HEK293 (cell line): ENCODE measurements around the gene F8A2.
"Not testable (repeated sequence)": the region's sequence is repeated elsewhere in the genome, so short reads cannot be mapped to it uniquely, and the experiment has no call there.

Experiments used
- CTCF ChIA-PET: fragments of 350-600 bp; formaldehyde crosslinking; extraction: SDS; loops from one replicate; lab custom pipeline; 2021; ENCODE audit warnings: antibody characterized with exemption; lab: Yijun Ruan, JAX
- POLR2A ChIA-PET: fragments of 300-600 bp; formaldehyde crosslinking; extraction: SDS; loops from one replicate; lab custom pipeline; 2020; ENCODE audit warnings: antibody characterized with exemption, inconsistent platforms; lab: Yijun Ruan, JAX
- H3K27ac ChIP-seq: fragments of 200-500 bp; sonication (Bioruptor generic); 2 replicates; pipeline ENCODE4 v1.5.1; 2014; ENCODE audit warnings: low read depth, low read length, control low read depth, inconsistent platforms; ENCODE audit errors: extremely low read depth
- H3K36me3 ChIP-seq, 2 experiments: fragments of 200-500 bp in 1 of 2; sonication (Bioruptor generic) in 1 of 2; 1 replicate in 1 of 2; 2 replicates in 1 of 2; pipeline ENCODE4 v1.5.1; 2014 to 2017; ENCODE audit warnings: inconsistent platforms in 2 of 2, low read length in 2 of 2; ENCODE audit not compliant: control insufficient read depth in 2 of 2, insufficient read depth in 1 of 2
- H3K4me1 ChIP-seq: fragments of 200-500 bp; sonication (Bioruptor generic); 2 replicates; pipeline ENCODE4 v1.5.1; 2014; ENCODE audit warnings: mild to moderate bottlenecking, low read length, inconsistent platforms; ENCODE audit not compliant: control insufficient read depth, insufficient read depth
- H3K4me3 ChIP-seq: 2 replicates; pipeline ENCODE4 v1.5.1; 2011; ENCODE audit warnings: low read depth, mild to moderate bottlenecking, control low read depth, low read length, moderate library complexity
- H3K9me3 ChIP-seq: fragments of 200-500 bp; sonication (Bioruptor generic); 2 replicates; pipeline ENCODE4 v1.5.1; 2014; ENCODE audit warnings: low read depth, low read length, inconsistent platforms; ENCODE audit not compliant: control insufficient read depth, insufficient read depth
- GFI1B ChIP-seq: fragments of 450-650 bp; formaldehyde crosslinking; IDR thresholded peaks from 2 replicates; pipeline ENCODE4 v1.5.1; 2016; ENCODE audit warnings: missing biosample characterization, missing genetic modification characterization
- MEIS1 ChIP-seq: sonication (generic); formaldehyde crosslinking; IDR thresholded peaks from 2 replicates; pipeline ENCODE4 v1.8.1; 2022; ENCODE audit warnings: missing genetic modification reagents, mild to moderate bottlenecking, borderline replicate concordance
- REPIN1 ChIP-seq: fragments of 450-650 bp; formaldehyde crosslinking; IDR thresholded peaks from 2 replicates; pipeline ENCODE4 v1.5.1; 2017; ENCODE audit warnings: missing biosample characterization, missing genetic modification characterization, low read depth
- ZNF112 ChIP-seq: fragments of 450-650 bp; formaldehyde crosslinking; IDR thresholded peaks from 2 replicates; pipeline ENCODE4 v1.5.0; 2017; ENCODE audit warnings: missing biosample characterization, missing genetic modification characterization
- ZNF169 ChIP-seq: fragments of 450-650 bp; formaldehyde crosslinking; IDR thresholded peaks from 2 replicates; pipeline ENCODE4 v1.5.1; 2016; ENCODE audit warnings: missing biosample characterization, missing genetic modification characterization
- ZNF248 ChIP-seq: fragments of 450-650 bp; formaldehyde crosslinking; IDR thresholded peaks from 2 replicates; pipeline ENCODE4 v1.5.1; 2017; ENCODE audit warnings: missing biosample characterization, missing genetic modification characterization
- ZNF621 ChIP-seq: fragments of 450-650 bp; formaldehyde crosslinking; IDR thresholded peaks from 2 replicates; pipeline ENCODE4 v1.5.1; 2017; ENCODE audit warnings: missing biosample characterization, missing genetic modification characterization
- ZNF654 ChIP-seq: fragments of 450-650 bp; formaldehyde crosslinking; IDR thresholded peaks from 2 replicates; pipeline ENCODE4 v1.5.1; 2016; ENCODE audit warnings: low read depth, missing biosample characterization, missing genetic modification characterization
- TF ChIP-seq, protein P1 (sequence below): fragments of 450-650 bp; formaldehyde crosslinking; IDR thresholded peaks from 2 replicates; pipeline ENCODE4 v1.5.1; 2016; ENCODE audit warnings: missing biosample characterization, missing genetic modification characterization, borderline replicate concordance
- TF ChIP-seq, protein P2 (sequence below): fragments of 450-650 bp; formaldehyde crosslinking; IDR thresholded peaks from 2 replicates; pipeline ENCODE4 v1.5.1; 2017; ENCODE audit warnings: missing biosample characterization, missing genetic modification characterization

Gene F8A2

DNA sequence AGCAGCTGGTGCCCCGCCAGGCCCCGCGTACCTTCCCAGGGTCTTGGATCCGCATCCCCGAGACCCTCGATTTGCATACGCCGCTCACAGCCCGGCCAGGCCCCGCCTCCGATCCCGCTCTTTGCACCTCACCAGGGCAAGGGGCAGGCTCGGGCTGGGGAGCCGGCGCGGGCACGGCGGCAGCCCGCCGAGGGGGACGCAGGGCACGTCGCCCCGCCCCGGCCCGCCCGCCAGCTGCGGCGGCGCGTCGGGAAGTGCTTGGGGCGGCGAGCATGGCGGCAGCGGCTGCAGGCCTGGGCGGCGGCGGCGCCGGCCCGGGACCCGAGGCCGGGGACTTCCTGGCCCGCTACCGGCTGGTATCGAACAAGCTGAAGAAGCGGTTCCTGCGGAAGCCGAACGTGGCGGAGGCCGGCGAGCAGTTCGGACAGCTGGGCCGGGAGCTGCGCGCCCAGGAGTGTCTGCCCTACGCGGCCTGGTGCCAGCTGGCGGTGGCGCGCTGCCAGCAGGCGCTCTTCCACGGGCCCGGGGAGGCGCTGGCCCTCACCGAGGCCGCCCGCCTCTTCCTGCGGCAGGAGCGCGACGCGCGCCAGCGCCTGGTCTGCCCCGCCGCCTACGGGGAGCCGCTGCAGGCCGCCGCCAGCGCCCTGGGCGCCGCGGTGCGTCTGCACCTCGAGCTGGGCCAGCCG lies at the start of gene F8A2:
TSS of gene F8A2 (plus strand) at position 253 of the 686 bp plus-strand sequence. CDS start at position 273, 20 bp downstream.
- CTCF ChIA-PET, H3K36me3 ChIP-seq, H3K27ac ChIP-seq, POLR2A ChIA-PET, H3K4me3 ChIP-seq, H3K4me1 ChIP-seq, H3K9me3 ChIP-seq: not testable (repeated sequence)

DNA sequence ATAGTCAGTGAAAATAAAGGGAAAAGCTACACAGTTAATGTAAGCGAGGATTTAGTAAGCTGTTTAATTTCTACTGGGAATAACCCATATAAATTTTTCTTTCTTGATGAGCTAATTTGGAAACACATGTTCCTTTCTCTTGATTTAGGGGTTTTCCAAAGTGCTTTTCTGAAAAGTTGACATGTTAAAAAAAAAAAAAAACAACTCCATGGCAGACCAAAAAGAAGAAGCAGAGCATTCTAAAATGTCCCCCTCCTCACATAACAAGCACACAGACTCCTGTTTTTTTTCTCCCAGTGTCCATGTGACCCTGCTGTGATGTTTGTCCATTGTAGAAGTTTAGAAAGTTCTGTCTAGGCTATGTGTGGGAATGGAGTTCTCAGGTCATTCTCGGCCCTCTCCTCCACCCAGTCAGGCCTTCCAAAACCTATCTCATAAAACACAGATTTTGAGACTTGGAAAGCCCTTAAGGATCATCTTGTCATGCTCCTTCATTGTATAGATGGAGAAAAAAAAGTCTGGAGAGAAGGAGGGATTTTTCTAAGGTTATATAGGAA lies 48.3 kb upstream of the F8A2 start:
- no peak for TF ChIP-seq MEIS1
- TF ChIP-seq ZNF169 (tag by site-specific recombination): no peak
- no peak for TF ChIP-seq ZNF112 (tag by site-specific recombination)
- no peak for TF ChIP-seq ZNF654 (tag by site-specific recombination)
- Histone ChIP-seq H3K27ac (no peak overlapping the region), H3K4me1 (no peaks in the 10 kb centered on the region), H3K4me3 (no peak overlapping the region), H3K9me3 (no peaks in the 10 kb centered on the region), H3K36me3 (no peaks in the 10 kb centered on the region)
- POLR2A ChIA-PET: no interaction called here
- CTCF ChIA-PET: interaction anchor here (0.6 kb wide), 1 partner anchor 12 kb away, joined by 3 read pairs; no protein-coding TSS in a partner anchor

DNA sequence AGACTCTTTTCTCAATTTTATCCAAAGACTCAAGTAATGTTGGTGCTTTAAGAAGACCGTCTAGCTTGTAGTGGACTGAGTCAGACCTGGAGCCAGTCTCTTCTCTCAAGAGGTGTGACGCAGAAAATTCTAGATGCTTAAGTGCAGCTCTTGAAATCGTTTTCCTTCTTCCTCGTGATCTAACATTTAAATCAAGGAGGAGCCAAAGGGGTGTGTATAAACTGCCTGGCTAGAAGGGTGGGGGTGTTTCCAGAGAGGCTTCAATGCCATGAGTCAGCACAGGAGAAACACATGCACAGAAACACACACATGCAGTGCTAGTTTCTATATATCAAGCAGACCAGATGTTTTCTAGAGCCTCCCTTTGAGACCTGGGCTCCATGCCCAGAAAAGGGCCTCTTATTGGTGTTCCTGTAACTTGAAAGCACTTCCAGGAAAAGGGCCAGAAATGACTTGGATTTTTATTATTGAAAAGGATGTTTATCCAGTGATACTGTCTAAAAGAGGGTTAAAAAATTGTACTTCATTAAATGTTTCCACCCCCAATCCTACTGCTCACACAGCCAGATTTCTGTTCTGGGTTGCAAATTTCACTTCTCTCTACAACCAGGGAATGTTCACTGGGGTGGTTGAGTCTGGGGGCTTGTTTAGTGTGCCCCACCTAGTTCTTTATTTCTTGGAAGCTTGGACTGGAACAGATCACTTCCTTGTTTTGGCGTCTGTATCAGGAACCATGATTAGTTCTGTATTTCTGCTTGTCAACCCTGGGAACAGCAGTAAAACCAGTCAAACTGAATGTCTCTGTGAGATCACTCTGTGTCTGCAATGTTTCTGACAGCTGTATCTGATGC lies 47.2 kb upstream of the F8A2 start, which contains the start of gene CLIC2:
TSS of gene CLIC2 (minus strand) at position 129 of the 851 bp plus-strand sequence. CDS start 187 bp downstream, outside the sequence.
- ChIA-PET POLR2A (no interaction called here), CTCF (no interaction called here)
- H3K4me3 ChIP-seq: no peak within 1 kb of the TSS
- no peaks in the 10 kb centered on the region for H3K4me1 ChIP-seq
- TF ChIP-seq, protein P1, sequence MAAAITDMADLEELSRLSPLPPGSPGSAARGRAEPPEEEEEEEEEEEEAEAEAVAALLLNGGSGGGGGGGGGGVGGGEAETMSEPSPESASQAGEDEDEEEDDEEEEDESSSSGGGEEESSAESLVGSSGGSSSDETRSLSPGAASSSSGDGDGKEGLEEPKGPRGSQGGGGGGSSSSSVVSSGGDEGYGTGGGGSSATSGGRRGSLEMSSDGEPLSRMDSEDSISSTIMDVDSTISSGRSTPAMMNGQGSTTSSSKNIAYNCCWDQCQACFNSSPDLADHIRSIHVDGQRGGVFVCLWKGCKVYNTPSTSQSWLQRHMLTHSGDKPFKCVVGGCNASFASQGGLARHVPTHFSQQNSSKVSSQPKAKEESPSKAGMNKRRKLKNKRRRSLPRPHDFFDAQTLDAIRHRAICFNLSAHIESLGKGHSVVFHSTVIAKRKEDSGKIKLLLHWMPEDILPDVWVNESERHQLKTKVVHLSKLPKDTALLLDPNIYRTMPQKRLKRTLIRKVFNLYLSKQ (tag by site-specific recombination): no peak
- TF ChIP-seq, protein P2, sequence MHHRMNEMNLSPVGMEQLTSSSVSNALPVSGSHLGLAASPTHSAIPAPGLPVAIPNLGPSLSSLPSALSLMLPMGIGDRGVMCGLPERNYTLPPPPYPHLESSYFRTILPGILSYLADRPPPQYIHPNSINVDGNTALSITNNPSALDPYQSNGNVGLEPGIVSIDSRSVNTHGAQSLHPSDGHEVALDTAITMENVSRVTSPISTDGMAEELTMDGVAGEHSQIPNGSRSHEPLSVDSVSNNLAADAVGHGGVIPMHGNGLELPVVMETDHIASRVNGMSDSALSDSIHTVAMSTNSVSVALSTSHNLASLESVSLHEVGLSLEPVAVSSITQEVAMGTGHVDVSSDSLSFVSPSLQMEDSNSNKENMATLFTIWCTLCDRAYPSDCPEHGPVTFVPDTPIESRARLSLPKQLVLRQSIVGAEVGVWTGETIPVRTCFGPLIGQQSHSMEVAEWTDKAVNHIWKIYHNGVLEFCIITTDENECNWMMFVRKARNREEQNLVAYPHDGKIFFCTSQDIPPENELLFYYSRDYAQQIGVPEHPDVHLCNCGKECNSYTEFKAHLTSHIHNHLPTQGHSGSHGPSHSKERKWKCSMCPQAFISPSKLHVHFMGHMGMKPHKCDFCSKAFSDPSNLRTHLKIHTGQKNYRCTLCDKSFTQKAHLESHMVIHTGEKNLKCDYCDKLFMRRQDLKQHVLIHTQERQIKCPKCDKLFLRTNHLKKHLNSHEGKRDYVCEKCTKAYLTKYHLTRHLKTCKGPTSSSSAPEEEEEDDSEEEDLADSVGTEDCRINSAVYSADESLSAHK (tag by site-specific recombination): no peak
- TF ChIP-seq ZNF248 (tag by site-specific recombination) (no peak), REPIN1 (no peak), ZNF621 (tag by site-specific recombination) (no peak), GFI1B (tag by site-specific recombination) (no peak)
- no peaks in the 10 kb centered on the region for H3K9me3 ChIP-seq
- no peaks in the 10 kb centered on the region for H3K36me3 ChIP-seq
- no peak within 1 kb of the TSS for H3K27ac ChIP-seq

DNA sequence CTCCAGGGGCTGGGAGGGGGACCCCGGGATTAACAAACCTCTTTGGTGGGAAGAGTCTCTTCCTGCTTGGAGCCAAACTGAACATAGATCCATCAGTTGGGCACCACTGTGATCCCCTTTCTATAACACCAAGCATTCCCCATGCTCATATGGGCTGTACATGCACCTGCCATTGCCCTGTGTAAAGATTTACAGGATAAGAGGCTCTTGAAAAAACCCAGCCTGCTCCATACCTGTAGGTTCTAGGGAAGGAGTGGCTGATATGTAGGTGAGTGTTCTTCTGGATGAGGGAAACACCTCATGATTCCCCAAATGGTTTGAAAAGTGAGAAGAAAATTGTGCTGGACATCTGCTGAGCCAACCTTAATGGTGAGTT lies 46.6 kb upstream of the F8A2 start:
- H3K4me3 ChIP-seq, H3K36me3 ChIP-seq, H3K27ac ChIP-seq, H3K9me3 ChIP-seq, H3K4me1 ChIP-seq, POLR2A ChIA-PET, CTCF ChIA-PET: not testable (repeated sequence)

DNA sequence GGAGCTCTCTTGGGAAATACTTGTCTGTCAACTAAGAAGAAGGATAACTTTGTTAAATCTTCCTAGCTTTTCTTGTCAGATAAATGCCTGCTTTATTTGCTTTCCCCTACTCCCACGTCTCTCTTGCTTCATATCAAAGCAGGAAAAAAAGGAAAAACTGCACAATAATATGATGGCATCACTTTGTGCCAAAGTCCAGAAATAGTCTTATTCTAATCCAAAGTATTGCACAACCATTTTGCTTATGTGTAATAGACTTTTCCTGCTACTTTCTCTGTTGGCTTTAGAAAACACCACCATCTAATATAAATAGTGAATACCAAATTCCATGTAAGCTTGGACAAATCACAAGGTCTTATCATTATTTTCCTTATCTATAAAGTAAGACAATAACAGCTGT lies 36.2 kb upstream of the F8A2 start:
- H3K4me3 ChIP-seq, H3K4me1 ChIP-seq, POLR2A ChIA-PET, CTCF ChIA-PET, H3K9me3 ChIP-seq, H3K36me3 ChIP-seq, H3K27ac ChIP-seq: not testable (repeated sequence)

DNA sequence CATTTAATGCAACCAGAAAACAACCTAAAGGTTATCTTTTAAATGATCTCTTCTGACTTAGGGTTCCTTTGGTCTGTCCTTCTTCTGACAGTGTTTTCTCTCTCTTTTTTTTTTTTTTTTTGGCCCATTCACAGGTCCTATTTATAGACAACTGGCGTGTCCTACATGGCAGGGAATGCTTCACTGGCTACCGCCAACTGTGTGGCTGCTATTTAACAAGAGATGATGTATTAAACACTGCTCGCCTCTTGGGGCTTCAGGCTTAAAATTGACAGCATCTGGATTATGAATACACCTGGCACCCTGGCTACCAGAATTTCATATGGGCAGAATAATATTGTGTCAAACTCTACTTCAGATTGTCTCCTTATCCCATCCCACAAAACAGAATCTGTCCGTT lies 32.4 kb upstream of the F8A2 start:
- H3K36me3 ChIP-seq, CTCF ChIA-PET, H3K4me3 ChIP-seq, H3K9me3 ChIP-seq, H3K27ac ChIP-seq, POLR2A ChIA-PET, H3K4me1 ChIP-seq: not testable (repeated sequence)

DNA sequence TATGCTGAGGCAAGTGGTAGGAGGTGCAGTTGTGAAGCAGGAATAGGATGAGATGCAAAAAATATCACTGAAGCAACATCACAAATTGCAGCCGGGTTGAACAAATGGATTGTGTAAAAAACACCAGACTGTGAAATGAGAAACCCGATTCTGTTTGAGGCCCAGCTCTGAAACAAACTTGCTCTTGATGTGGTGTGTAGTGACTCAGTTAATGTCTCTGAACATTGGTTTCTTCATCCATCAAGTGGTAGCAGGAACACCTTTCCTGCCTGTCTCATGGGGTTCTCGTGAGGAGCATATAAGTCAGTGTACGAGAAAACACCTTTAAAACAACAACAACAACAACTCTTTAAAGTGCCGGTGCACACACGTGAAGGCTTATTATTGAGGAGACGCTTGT lies 18.2 kb upstream of the F8A2 start:
- H3K4me3 ChIP-seq, H3K4me1 ChIP-seq, H3K9me3 ChIP-seq, POLR2A ChIA-PET, H3K27ac ChIP-seq, CTCF ChIA-PET, H3K36me3 ChIP-seq: not testable (repeated sequence)
